ENCODE measurements around the gene S100A16. TPM values are rescaled to one million over a fixed set of nuclear protein-coding genes. Genes with fewer than 3 reads are reported as not detected.

Gene S100A16
- 456 and 493 TPM in 2 replicates for total RNA-seq

GRCh38 chr1:153612755-153613331, at the start of gene S100A16:
TSS of gene S100A16 (minus strand) at chr1:153613137. CDS start at chr1:153608151, 4,986 bp downstream.

GRCh38 chr1:153658400-153659174, 45.6 kb upstream of the S100A16 start, which contains the start of gene SNAPIN:
TSS of gene SNAPIN (plus strand) at chr1:153658703. CDS start at chr1:153658744, 41 bp downstream.

GRCh38 chr1:153633754-153634665, 21.1 kb upstream of the S100A16 start, which contains the start of gene CHTOP:
TSS of gene CHTOP (plus strand) at chr1:153634066. CDS start at chr1:153636589, 2,523 bp downstream.

GRCh38 chr1:153627715-153628626, 15.0 kb upstream of the S100A16 start, which contains the start of gene S100A1:
TSS of gene S100A1 (plus strand) at chr1:153628434. CDS start at chr1:153630522, 2,088 bp downstream.

GRCh38 chr1:153626904-153627714, 14.2 kb upstream of the S100A16 start, which contains the start of gene S100A13:
TSS of gene S100A13 (minus strand) at chr1:153627505. CDS start at chr1:153626472, 1,033 bp downstream.

GRCh38 chr1:153616144-153616916, 3.4 kb upstream of the S100A16 start, which contains the start of gene S100A14:
TSS of gene S100A14 (minus strand) at chr1:153616325. CDS start at chr1:153615858, 467 bp downstream.

GRCh38 chr1:153565529-153566374, 47.2 kb downstream of the S100A16 start, which contains the start of gene S100A2:
TSS of gene S100A2 (minus strand) at chr1:153565844. CDS start at chr1:153563877, 1,967 bp downstream.

Other genes starting within 250 kb of the S100A16 start
- gene S100A12, start 237.5 kb downstream of the S100A16 start, total RNA-seq = not detected in 2 replicates
- gene S100A8, start 222.1 kb downstream of the S100A16 start, total RNA-seq = not detected in 2 replicates
- not detected in 2 replicates for gene S100A7A, start 196.6 kb downstream of the S100A16 start, total RNA-seq
- gene S100A7, start 152.5 kb downstream of the S100A16 start, total RNA-seq = not detected in 2 replicates
- gene S100A6, start 77.1 kb downstream of the S100A16 start, total RNA-seq = 478 and 706 TPM in 2 replicates
- 0.17 TPM in 1 of 2 replicates, not detected in the other for gene S100A5, start 72.2 kb downstream of the S100A16 start, total RNA-seq
- 18.1 and 19.9 TPM in 2 replicates for gene S100A4, start 67.3 kb downstream of the S100A16 start, total RNA-seq
- 0.26 and 1.3 TPM in 2 replicates for gene S100A3, start 63.9 kb downstream of the S100A16 start, total RNA-seq
- gene S100A2, start 47.3 kb downstream of the S100A16 start, total RNA-seq = 0.86 and 0.98 TPM in 2 replicates
- gene S100A14, start 3.2 kb upstream of the S100A16 start, total RNA-seq = 0.43 TPM in 1 of 2 replicates, not detected in the other
- 161 and 182 TPM in 2 replicates for gene S100A13, start 14.4 kb upstream of the S100A16 start, total RNA-seq
- gene S100A1, start 15.3 kb upstream of the S100A16 start, total RNA-seq = not detected in 2 replicates
- gene CHTOP, start 20.9 kb upstream of the S100A16 start, total RNA-seq = 23.4 and 30.3 TPM in 2 replicates
- gene SNAPIN, start 45.6 kb upstream of the S100A16 start, total RNA-seq = 56.7 and 68.2 TPM in 2 replicates
- gene ILF2, start 57.9 kb upstream of the S100A16 start, total RNA-seq = 169 and 218 TPM in 2 replicates
- gene NPR1, start 65.6 kb upstream of the S100A16 start, total RNA-seq = 20.4 and 32.7 TPM in 2 replicates
- gene INTS3, start 114.9 kb upstream of the S100A16 start, total RNA-seq = 15.0 and 18.9 TPM in 2 replicates
- 41.2 and 59.6 TPM in 2 replicates for gene SLC27A3, start 162.3 kb upstream of the S100A16 start, total RNA-seq

Data from dermis lymphatic vessel endothelial cell (primary cell).